ENCODE results near the gene THPO.

THPO gene

GRCh38 chr3:184338511-184338945 lies 39.5 kb downstream of the THPO start:
- TF ChIP-seq CTCF (IDR thresholded peaks at IDR 0.05; ENCODE audit: control insufficient read depth, insufficient read depth, low read depth, low read length, missing control alignments): no peak
- no peak overlapping the region for H3K4me3 ChIP-seq (ENCODE audit: control insufficient read depth, low read depth, low read length)
- DNase-seq (ENCODE audit: low read depth): no peak

- H3K4me3 ChIP-seq (ENCODE audit: control insufficient read depth, low read depth, low read length): no peak overlapping the region
- TF ChIP-seq CTCF (IDR thresholded peaks at IDR 0.05; ENCODE audit: control insufficient read depth, insufficient read depth, low read depth, low read length, missing control alignments): no peak
- no peak for DNase-seq (ENCODE audit: low read depth)
Measured at GRCh38 chr3:184337981-184338380, 40.0 kb downstream of the THPO start.

- no peak for TF ChIP-seq CTCF (IDR thresholded peaks at IDR 0.05; ENCODE audit: control insufficient read depth, insufficient read depth, low read depth, low read length, missing control alignments)
- H3K4me3 ChIP-seq (ENCODE audit: control insufficient read depth, low read depth, low read length): peak within 1 kb of the TSS; percentile 61
- no peak for DNase-seq (ENCODE audit: low read depth)
Measured at GRCh38 chr3:184337399-184337714, 40.6 kb downstream of the THPO start, which contains the start of gene FAM131A. TSS of gene FAM131A (plus strand) at chr3:184337600. CDS start at chr3:184337631, 31 bp downstream.

- peak overlapping the region; percentile 61 for H3K4me3 ChIP-seq (ENCODE audit: control insufficient read depth, low read depth, low read length)
- no peak for TF ChIP-seq CTCF (IDR thresholded peaks at IDR 0.05; ENCODE audit: control insufficient read depth, insufficient read depth, low read depth, low read length, missing control alignments)
- no peak for DNase-seq (ENCODE audit: low read depth)
Measured at GRCh38 chr3:184336547-184337398, 41.2 kb downstream of the THPO start.

GRCh38 chr3:184335661-184336546 lies 42.1 kb downstream of the THPO start:
- H3K4me3 ChIP-seq (ENCODE audit: control insufficient read depth, low read depth, low read length): peak overlapping the region; percentile 61
- no peak for DNase-seq (ENCODE audit: low read depth)
- TF ChIP-seq CTCF (IDR thresholded peaks at IDR 0.05; ENCODE audit: control insufficient read depth, insufficient read depth, low read depth, low read length, missing control alignments): no peak

GRCh38 chr3:184335291-184335660 lies 42.7 kb downstream of the THPO start:
- no peak for DNase-seq (ENCODE audit: low read depth)
- peak overlapping the region; percentile 61; the same call in 1 of the 2 replicates for H3K4me3 ChIP-seq (ENCODE audit: control insufficient read depth, low read depth, low read length)
- no peak for TF ChIP-seq CTCF (IDR thresholded peaks at IDR 0.05; ENCODE audit: control insufficient read depth, insufficient read depth, low read depth, low read length, missing control alignments)

Measured in AG09309 (cell line).